HG03457 (cell line): Measurements from ENCODE around the gene RHEX.
"Not testable (repeated sequence)": the region's sequence is repeated elsewhere in the genome, so short reads cannot be mapped to it uniquely, and the experiment has no call there.

Experiments
- ATAC-seq: cut with Tn5 transposase; IDR thresholded peaks from one replicate; pipeline ENCODE4 v1.9.1; 2021; ENCODE audit warnings: moderate number of reproducible peaks; ENCODE audit not compliant: unreplicated experiment

Gene RHEX

GRCh38 chr1:206029484-206029883 lies 23.5 kb upstream of the RHEX start:
- ATAC-seq, result no peak

GRCh38 chr1:206030191-206030590 lies 22.8 kb upstream of the RHEX start:
- no peak for ATAC-seq

GRCh38 chr1:206030714-206031113 lies 22.3 kb upstream of the RHEX start:
- ATAC-seq, result no peak

- no peak for ATAC-seq
These were observed 20.4 kb upstream of the RHEX start for GRCh38 chr1:206032380-206033140.

GRCh38 chr1:206035027-206035426 lies 17.9 kb upstream of the RHEX start:
- ATAC-seq, result no peak

- no peak for ATAC-seq
These were observed 16.1 kb upstream of the RHEX start for GRCh38 chr1:206036663-206037455.

- ATAC-seq, result no peak
These were observed 15.4 kb upstream of the RHEX start for GRCh38 chr1:206037581-206037980.

- ATAC-seq, result no peak
These were observed 13.7 kb upstream of the RHEX start for GRCh38 chr1:206039046-206039973.

GRCh38 chr1:206040328-206040727 lies 12.6 kb upstream of the RHEX start:
- ATAC-seq, result no peak

GRCh38 chr1:206041640-206042039 lies 11.3 kb upstream of the RHEX start:
- ATAC-seq, result peak; percentile 55

GRCh38 chr1:206047271-206047670 lies 5.7 kb upstream of the RHEX start:
- no peak for ATAC-seq

GRCh38 chr1:206048582-206048981 lies 4.4 kb upstream of the RHEX start:
- ATAC-seq, result no peak

- ATAC-seq, result peak; percentile 38
These were observed 3.7 kb upstream of the RHEX start for GRCh38 chr1:206049293-206049692.

GRCh38 chr1:206049919-206050600 lies 2.9 kb upstream of the RHEX start:
- no peak for ATAC-seq

GRCh38 chr1:206050655-206051235 lies 2.2 kb upstream of the RHEX start:
- ATAC-seq, result peak; percentile 83

- not testable (repeated sequence) for ATAC-seq
These were observed 625 bp upstream of the RHEX start for GRCh38 chr1:206052231-206052865.

- not testable (repeated sequence) for ATAC-seq
These were observed 643 bp downstream of the RHEX start for GRCh38 chr1:206053616-206054015.

GRCh38 chr1:206055069-206055625 lies 2.2 kb downstream of the RHEX start:
- not testable (repeated sequence) for ATAC-seq

GRCh38 chr1:206055639-206056323 lies 2.8 kb downstream of the RHEX start:
- not testable (repeated sequence) for ATAC-seq
